GM12892 (cell line): Measurements from ENCODE around the gene WDR5.

Experiments used
- POLR2A ChIP-seq: IDR thresholded peaks from 2 replicates; pipeline ENCODE4 v1.6.1; 2011; ENCODE audit warnings: low read depth, low read length, control low read depth
- TAF1 ChIP-seq: IDR thresholded peaks from 2 replicates; pipeline ENCODE4 v1.6.1; 2011; ENCODE audit warnings: low read depth, mild to moderate bottlenecking, control low read depth, low read length, borderline replicate concordance

DNA sequence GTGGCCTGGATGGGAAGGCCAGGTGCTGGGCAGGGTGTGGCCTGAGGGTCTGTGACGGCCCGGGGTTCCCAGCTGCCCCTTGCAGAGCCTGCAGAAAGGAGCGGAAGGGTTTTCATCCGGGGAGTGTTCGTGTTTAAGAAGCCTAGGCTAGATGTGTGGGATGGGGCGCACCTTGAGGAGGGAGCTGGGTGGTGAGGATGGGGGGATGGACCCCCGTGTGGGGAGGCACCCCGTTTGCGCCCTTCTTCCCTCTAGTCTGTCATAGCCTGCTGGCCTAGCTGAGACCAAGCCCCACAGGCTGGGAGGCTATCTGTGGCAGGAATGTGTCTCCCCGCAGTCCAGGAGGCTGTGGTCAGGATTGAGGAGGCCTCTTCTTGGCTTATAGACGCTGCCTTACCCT lies 16.6 kb downstream of the WDR5 start:
- TF ChIP-seq POLR2A (no peak), TAF1 (no peak)
